ENCODE measurements around the gene MARK2.

The MARK2 gene

DNA sequence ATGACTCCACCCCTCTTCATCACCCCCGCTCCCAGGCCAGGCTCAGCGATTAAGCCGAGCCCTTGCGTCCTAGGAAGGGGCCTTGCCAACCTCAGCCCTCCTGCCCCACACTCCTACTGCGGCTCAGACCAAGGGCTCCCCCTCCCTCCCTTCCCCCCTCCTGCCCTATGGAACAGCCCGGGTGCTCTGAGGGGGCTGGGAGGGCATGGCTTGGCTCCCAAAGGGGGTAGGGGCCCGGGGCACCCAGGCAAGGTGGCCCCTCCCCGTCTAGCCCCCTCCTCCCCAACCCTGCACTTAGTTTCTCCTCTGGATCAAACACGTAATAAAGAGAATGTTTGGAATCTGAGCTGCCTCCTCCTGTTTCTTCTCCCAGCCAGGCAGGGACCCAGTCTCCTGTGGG lies 71.8 kb downstream of the MARK2 start:
- Histone ChIP-seq H3K4me3 (ENCODE audit: low read length) (no peak overlapping the region), H3K27me3 (ENCODE audit: insufficient read depth, low read length) (no peaks in the 10 kb centered on the region), H3K9me3 (ENCODE audit: insufficient read depth, low read depth, low read length) (no peaks in the 10 kb centered on the region), H3K9ac (ENCODE audit: low read depth, low read length) (no peak overlapping the region), H3K36me3 (ENCODE audit: insufficient read depth, low read length) (peaks cover 43% of the 10 kb centered on the region), H3K4me1 (ENCODE audit: insufficient read depth, low read length) (peaks cover 31% of the 10 kb centered on the region), H3K27ac (ENCODE audit: low read depth, low read length) (peak overlapping the region; percentile 74)
- 48% methylated on average over 8 of the region's 9 CpGs for WGBS

DNA sequence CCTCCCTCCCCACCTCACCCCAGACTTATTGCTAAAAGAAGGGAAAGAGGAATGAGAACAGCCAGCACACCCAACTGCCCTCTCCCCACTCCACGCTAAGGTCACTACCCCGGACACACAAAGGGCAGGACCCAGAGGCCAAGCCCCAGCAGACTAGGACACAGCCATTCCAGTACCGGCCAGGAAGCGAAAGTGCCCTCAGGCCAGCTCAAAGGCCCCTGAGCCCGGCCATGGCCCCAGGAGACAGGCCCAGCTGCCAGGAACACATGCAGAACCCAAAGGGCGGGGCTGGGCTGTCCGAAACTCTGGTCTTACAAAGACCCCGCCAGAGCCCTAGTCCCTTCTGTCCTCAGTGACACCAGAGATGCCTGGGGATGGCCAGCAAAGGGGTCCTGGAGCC lies 72.5 kb downstream of the MARK2 start:
- peaks cover 31% of the 10 kb centered on the region for H3K4me1 ChIP-seq (ENCODE audit: insufficient read depth, low read length)
- no peaks in the 10 kb centered on the region for H3K9me3 ChIP-seq (ENCODE audit: insufficient read depth, low read depth, low read length)
- no peak overlapping the region; the same call in 1 of the 2 replicates for H3K27ac ChIP-seq (ENCODE audit: low read depth, low read length)
- H3K27me3 ChIP-seq (ENCODE audit: insufficient read depth, low read length): no peaks in the 10 kb centered on the region
- WGBS: 75% methylated on average over 8 of the region's 8 CpGs
- peaks cover 40% of the 10 kb centered on the region for H3K36me3 ChIP-seq (ENCODE audit: insufficient read depth, low read length)
- H3K4me3 ChIP-seq (ENCODE audit: low read length): no peak overlapping the region
- H3K9ac ChIP-seq (ENCODE audit: low read depth, low read length): no peak overlapping the region

DNA sequence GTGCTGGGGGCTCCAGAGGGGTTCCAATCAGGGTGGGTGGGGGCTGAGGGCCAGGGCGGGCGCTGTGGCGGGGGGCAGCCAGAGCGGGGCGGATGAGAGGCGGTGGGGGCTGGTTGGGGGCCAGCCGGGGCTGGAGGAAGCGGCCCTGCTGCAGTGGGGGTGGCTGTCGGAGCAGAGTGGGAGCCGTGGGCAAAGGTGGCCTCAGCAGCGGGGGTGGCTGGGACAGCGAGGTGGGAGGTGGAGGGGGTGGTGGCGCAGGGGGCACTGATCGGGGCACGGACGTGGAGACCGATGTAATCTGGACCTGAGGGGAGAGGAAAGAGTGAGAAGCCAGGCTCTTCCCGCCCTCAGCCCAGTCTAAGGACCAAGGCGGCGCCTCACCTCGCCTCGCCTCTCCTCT lies 73.0 kb downstream of the MARK2 start:
- no peak overlapping the region for H3K9ac ChIP-seq (ENCODE audit: low read depth, low read length)
- H3K9me3 ChIP-seq (ENCODE audit: insufficient read depth, low read depth, low read length): no peaks in the 10 kb centered on the region
- no peak overlapping the region for H3K4me3 ChIP-seq (ENCODE audit: low read length)
- H3K27ac ChIP-seq (ENCODE audit: low read depth, low read length): no peak overlapping the region
- 93% methylated on average over 22 of the region's 22 CpGs for WGBS
- H3K36me3 ChIP-seq (ENCODE audit: insufficient read depth, low read length): peaks cover 38% of the 10 kb centered on the region
- H3K27me3 ChIP-seq (ENCODE audit: insufficient read depth, low read length): no peaks in the 10 kb centered on the region
- peaks cover 29% of the 10 kb centered on the region for H3K4me1 ChIP-seq (ENCODE audit: insufficient read depth, low read length)

DNA sequence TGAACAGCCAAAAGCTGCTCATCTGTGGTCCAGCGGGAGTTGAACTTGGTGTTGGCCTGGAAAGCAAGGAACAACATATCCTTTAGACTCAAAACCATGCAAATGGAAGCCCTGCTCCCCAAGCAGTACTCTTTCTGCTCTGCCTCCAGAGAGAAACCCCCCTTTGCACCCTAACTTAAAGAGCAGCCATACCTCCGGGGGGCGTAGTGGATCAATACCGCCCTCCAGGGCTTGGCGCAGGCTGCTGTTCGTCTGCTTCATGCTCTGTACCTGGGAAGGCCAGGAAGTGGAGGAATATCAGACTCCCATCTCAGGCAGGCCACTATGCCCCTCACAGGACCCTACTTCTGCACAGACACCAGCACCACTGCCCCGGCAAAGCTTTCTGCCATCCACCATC lies 73.8 kb downstream of the MARK2 start:
- Histone ChIP-seq H3K9ac (ENCODE audit: low read depth, low read length) (no peak overlapping the region), H3K4me3 (ENCODE audit: low read length) (no peak overlapping the region), H3K27ac (ENCODE audit: low read depth, low read length) (no peak overlapping the region), H3K4me1 (ENCODE audit: insufficient read depth, low read length) (peaks cover 22% of the 10 kb centered on the region), H3K36me3 (ENCODE audit: insufficient read depth, low read length) (peaks cover 34% of the 10 kb centered on the region), H3K9me3 (ENCODE audit: insufficient read depth, low read depth, low read length) (no peaks in the 10 kb centered on the region), H3K27me3 (ENCODE audit: insufficient read depth, low read length) (no peaks in the 10 kb centered on the region)
- WGBS: 93% methylated on average over 7 of the region's 7 CpGs

DNA sequence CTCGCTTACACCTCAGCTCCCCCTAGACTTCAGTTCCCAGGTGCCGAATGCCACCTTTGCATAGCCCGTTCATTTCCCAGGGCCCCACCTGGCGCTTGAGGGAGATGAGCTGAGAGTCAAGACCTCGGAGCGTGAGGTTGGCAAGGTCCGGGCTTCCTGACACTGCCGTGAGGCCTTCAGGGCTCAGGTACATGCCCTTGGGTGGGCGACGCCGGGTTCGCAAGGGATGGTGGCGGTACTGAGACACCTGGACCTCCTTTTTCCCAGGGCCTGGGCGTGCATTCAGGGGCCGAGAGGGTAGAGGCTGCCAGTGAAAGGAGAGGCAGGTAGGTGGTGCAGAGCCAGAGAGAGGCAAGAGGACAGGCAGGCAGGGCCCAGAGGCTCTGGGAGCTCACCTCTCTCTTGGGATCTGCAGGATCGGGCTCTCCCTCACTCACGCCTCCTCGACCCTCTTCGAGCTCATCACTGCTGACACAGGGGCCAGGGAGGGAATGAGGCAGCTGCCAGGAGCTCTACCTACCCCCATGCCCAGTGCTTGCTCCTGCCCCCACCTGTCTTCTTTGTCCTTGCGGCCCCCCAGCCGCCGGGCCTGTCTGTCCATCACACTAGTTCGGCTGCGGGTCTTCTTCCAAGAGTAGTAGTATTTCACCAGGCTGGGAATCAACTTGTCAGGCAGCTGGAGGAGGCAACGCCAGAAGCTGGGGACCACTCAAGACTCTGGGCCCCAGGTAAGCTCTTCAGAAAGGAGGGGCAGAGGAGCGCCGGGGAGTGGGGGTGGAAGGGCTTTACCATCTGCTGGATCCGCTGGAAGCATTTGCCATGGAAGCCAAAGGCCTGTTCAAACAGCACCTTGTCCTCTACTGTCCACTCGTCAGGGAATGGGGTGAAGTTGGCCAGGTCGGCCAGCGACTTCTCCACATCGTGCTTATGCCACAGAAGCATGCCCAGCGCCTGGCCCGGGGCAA lies 75.2 kb downstream of the MARK2 start:
- no peak overlapping the region for H3K4me3 ChIP-seq (ENCODE audit: low read length)
- H3K4me1 ChIP-seq (ENCODE audit: insufficient read depth, low read length): peaks cover 21% of the 10 kb centered on the region
- H3K27me3 ChIP-seq (ENCODE audit: insufficient read depth, low read length): no peaks in the 10 kb centered on the region
- 94% methylated on average over 34 of the region's 34 CpGs for WGBS
- peaks cover 30% of the 10 kb centered on the region for H3K36me3 ChIP-seq (ENCODE audit: insufficient read depth, low read length)
- H3K27ac ChIP-seq (ENCODE audit: low read depth, low read length): no peak overlapping the region
- no peak overlapping the region for H3K9ac ChIP-seq (ENCODE audit: low read depth, low read length)
- no peaks in the 10 kb centered on the region for H3K9me3 ChIP-seq (ENCODE audit: insufficient read depth, low read depth, low read length)

DNA sequence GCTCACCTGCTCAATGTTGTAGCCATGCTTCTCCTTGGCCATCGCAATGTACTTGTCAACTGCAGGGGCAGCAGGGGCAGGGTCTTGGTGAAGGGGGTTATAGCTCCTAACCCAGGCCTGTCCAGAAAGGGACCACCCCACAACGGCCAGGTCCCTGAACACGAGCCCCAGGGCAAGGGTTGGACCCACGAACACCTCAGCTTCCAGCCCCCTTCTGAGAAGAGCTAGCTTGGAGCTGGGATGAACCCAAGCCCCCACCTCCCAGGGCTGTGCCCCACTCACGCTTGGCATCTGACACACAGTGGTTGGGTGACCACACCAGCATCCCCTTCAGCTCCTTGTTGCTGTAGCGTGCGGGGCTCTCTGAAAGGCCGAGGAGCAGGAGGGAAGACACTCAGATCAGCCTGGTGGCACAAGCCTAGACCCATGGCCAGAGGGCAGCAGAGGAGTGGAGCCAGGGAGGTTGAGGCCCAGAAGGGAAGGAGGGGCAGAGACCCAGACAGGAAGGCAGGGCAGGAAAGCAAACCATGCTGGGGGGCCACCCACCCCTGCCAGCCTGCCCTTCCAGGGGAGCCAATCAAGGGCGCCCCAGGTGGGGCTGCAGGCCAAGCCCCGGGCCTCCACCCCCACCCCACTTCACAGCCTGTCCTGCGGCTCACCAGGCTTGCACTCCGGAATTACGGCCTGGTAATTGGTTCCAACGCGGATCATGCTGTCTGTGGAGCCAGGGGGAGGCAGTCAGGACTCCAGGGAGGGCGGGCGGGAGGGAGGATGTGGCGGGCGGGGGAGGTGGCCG lies 76.2 kb downstream of the MARK2 start:
- Histone ChIP-seq H3K27me3 (ENCODE audit: insufficient read depth, low read length) (no peaks in the 10 kb centered on the region), H3K4me1 (ENCODE audit: insufficient read depth, low read length) (peaks cover 23% of the 10 kb centered on the region), H3K9ac (ENCODE audit: low read depth, low read length) (no peak overlapping the region; the same call in 1 of the 2 replicates), H3K9me3 (ENCODE audit: insufficient read depth, low read depth, low read length) (no peaks in the 10 kb centered on the region), H3K36me3 (ENCODE audit: insufficient read depth, low read length) (peaks cover 30% of the 10 kb centered on the region), H3K4me3 (ENCODE audit: low read length) (peak overlapping the region; percentile 70), H3K27ac (ENCODE audit: low read depth, low read length) (no peak overlapping the region)
- 56% methylated on average over 15 of the region's 20 CpGs for WGBS

DNA sequence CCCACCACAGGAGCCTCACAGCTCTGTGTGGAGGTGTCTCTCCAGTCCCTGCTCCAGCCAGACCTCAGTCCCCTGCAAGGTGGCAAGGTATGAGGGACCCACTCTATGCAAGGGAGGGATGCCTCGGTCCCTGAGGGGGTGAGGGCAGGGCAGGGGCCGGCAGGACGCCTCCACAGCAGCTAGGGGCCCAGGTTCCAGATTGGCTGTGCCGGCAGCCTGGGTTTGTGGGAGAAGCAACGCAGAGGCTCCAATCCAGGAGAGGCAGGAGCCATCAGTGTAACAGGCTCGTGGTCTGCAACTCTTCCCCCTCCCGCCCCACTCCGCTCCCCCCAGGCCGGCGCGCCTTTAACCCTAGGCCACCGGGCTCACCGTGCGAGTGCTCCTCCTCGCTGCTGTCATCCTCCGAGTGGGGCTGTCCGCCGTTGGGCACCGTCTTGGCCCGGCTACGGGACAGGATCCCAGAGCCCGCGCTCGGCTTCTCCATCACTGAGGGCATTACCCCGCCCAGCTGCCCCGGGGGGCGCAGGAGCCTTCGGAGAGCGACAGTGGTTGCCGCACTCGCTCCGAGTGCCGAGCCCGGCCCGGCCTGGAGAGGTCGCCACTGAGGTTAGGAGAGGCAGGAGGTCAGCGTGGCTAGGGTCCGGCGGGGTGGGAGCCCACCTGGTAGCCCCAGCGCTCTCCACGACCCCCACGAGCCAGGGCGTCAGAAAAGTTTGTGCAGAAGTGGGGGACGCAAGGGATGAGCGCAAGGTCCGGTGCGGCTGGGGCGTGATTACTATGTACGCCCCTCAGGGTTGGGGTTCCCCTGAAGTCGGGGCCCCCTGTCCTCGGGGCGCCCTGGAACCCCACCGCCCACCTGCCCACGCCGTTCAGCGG lies 77.3 kb downstream of the MARK2 start:
- Histone ChIP-seq H3K9ac (ENCODE audit: low read depth, low read length) (peak overlapping the region; percentile 94), H3K36me3 (ENCODE audit: insufficient read depth, low read length) (peaks cover 30% of the 10 kb centered on the region), H3K27ac (ENCODE audit: low read depth, low read length) (peak overlapping the region; percentile 100), H3K4me1 (ENCODE audit: insufficient read depth, low read length) (peaks cover 14% of the 10 kb centered on the region; the same call in 1 of the 2 replicates), H3K27me3 (ENCODE audit: insufficient read depth, low read length) (no peaks in the 10 kb centered on the region), H3K4me3 (ENCODE audit: low read length) (peak overlapping the region; percentile 70), H3K9me3 (ENCODE audit: insufficient read depth, low read depth, low read length) (no peaks in the 10 kb centered on the region)
- under 1% methylated on average over 56 of the region's 56 CpGs for WGBS

DNA sequence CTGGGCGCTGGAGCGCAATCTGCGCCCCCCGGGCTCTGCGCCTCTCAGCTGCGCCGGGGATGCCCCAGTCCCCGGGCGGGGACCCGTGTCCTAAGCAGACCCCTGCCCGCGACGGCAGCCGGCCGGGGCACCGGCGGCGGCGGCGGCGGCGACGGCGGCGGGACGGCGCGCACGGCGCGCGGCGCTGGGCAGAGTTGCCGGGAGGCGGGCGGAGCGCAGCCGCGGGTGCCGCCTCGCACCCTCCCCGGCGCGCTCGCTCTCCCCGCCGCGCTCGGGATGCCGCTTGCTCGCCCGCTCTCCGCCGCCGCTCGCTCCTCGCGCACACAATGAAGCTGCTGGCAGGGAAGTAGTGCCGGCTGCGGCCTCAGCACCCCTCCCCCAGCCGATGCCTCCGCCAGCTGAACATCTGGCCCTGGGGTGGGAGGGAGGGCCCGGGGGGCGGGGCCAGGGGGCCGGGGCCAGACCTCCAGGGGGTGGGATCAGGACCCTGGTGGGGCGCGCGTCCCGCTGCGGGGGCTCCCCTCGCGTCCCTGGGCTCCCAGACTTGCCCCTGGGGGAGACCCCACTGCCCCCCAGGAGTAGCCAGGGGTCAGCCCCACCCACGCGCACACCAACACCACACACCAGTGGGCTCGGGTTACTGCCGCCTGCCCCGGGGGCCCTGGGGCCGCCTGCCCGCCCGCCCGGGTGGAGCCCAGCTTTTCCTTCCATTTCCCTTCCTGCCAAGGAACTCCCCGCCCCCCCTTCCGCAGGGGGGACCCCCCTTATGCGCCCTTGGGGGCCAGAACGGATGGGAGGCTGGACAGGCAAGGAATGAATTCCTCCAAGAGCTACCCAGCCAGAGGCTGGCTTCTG lies 78.2 kb downstream of the MARK2 start, which contains the start of gene RCOR2:
Gene RCOR2 (minus strand): TSS at position 328 of the 855 bp plus-strand sequence. CDS start 708 bp downstream, outside the sequence.
- Histone ChIP-seq H3K4me3 (ENCODE audit: low read length) (peak within 1 kb of the TSS; percentile 70), H3K36me3 (ENCODE audit: insufficient read depth, low read length) (peaks cover 26% of the 10 kb centered on the region), H3K27ac (ENCODE audit: low read depth, low read length) (peak within 1 kb of the TSS; percentile 100), H3K9me3 (ENCODE audit: insufficient read depth, low read depth, low read length) (no peaks in the 10 kb centered on the region), H3K9ac (ENCODE audit: low read depth, low read length) (peak within 1 kb of the TSS; percentile 94), H3K27me3 (ENCODE audit: insufficient read depth, low read length) (no peaks in the 10 kb centered on the region), H3K4me1 (ENCODE audit: insufficient read depth, low read length) (peaks cover 14% of the 10 kb centered on the region; the same call in 1 of the 2 replicates)
- WGBS: under 1% methylated on average over 79 of the region's 85 CpGs

DNA sequence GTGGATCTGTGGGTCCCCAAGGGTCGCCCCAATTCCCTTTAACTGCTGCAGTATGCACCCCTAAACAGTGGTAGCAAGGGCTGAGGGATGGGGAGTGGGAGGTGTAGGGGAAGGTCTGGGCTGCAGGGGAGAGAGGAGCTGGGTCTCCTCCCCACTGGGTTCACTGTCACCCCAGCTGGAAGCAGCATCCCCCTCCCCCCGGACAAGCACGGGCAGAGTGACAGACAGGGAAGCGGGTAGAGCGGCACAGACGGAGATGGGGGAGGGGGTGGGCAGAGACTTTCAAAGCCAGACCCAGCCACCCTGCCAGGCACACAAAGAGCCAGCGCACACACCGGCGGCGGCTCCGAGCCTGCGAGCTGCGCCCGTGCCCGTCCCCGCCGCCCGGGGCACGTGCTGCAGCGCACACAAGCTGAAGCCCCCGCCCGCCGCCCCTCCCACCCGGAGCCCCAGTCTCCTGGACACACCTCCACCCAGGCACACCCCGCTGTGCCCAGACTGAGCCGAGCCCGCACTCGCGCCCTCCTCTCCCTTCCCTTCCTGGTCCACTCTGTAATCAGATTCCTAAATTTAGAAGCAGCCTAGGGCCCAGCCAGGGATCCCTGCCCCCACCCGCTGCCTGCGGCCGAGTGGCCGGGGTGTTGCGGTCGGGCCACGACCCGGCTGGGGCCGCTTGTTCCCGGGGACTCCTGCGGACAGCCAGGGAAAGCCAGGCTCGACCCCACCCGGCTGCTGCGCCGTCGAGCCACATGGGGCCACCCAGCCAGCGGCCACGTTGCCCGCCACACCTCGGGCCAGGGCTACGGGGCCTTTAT lies 79.0 kb downstream of the MARK2 start:
- Histone ChIP-seq H3K27me3 (ENCODE audit: insufficient read depth, low read length) (no peaks in the 10 kb centered on the region), H3K27ac (ENCODE audit: low read depth, low read length) (peak overlapping the region; percentile 100), H3K4me1 (ENCODE audit: insufficient read depth, low read length) (peaks cover 14% of the 10 kb centered on the region; the same call in 1 of the 2 replicates), H3K9ac (ENCODE audit: low read depth, low read length) (peak overlapping the region; percentile 89), H3K4me3 (ENCODE audit: low read length) (peak overlapping the region; percentile 70), H3K36me3 (ENCODE audit: insufficient read depth, low read length) (peaks cover 18% of the 10 kb centered on the region), H3K9me3 (ENCODE audit: insufficient read depth, low read depth, low read length) (no peaks in the 10 kb centered on the region)
- WGBS: under 1% methylated on average over 48 of the region's 50 CpGs
